Upper lobe of left lung (tissue), 4 donors: ENCODE measurements around the gene ZNF93.

Experiments used
- CTCF ChIP-seq, 6 experiments: fragments of 450-650 bp in 4 of 6; fragments of 200-600 bp in 2 of 6; sonication (generic) in 2 of 6; IDR thresholded peaks; one replicate each; pipeline ENCODE4 v1.5.1; 2016 to 2019; ENCODE audit warnings: antibody characterized with exemption in 6 of 6
- POLR2A ChIP-seq, 4 donors: fragments of 450-650 bp; IDR thresholded peaks; one replicate each; pipeline ENCODE4 v1.5.1; 2016 to 2017; ENCODE audit warnings: antibody characterized with exemption in 4 of 4, mild to moderate bottlenecking in 2 of 4
- POLR2AphosphoS5 ChIP-seq, 2 donors: sonication (generic); formaldehyde crosslinking; IDR thresholded peaks; one replicate each; pipeline ENCODE4 v1.5.1; 2017; ENCODE audit warnings: antibody characterized with exemption in 2 of 2

DNA sequence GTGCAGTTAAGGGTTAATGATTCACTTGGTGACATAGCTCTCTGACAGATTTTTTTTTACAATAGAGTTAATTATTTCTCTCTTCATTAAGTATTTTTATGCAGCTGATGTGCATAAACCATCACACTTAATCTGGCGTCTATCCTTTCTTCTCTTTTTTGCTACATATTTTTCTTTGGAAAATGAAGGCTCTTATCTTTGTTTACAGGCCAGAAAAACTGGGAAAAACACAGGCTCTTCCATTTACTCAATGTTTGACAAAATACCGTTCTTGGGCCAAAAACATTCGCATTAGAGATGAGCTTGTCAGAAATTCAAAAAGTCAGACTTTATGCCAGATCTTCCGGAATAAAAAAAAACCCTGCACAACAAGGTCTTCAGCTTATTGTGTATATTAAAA, 23.0 kb upstream of the ZNF93 start:
- TF ChIP-seq POLR2A (IDR thresholded peaks at IDR 0.05) (no peak), CTCF (IDR thresholded peaks at IDR 0.05) (no peak), POLR2AphosphoS5 (IDR thresholded peaks at IDR 0.05) (no peak)
